Tibial nerve (tissue), 4 donors: ENCODE measurements around the gene NKX2-2.

Source experiments
- CTCF ChIP-seq, 5 experiments: fragments of 200-600 bp in 3 of 5; fragments of 450-650 bp in 2 of 5; sonication (generic) in 3 of 5; IDR thresholded peaks; one replicate each; pipeline ENCODE4 v1.5.1; 2016 to 2019; ENCODE audit warnings: antibody characterized with exemption in 5 of 5, mild to moderate bottlenecking in 3 of 5, moderate library complexity in 2 of 5
- EP300 ChIP-seq, 2 donors: sonication (generic); formaldehyde crosslinking; IDR thresholded peaks; one replicate each; pipeline ENCODE4 v1.6.1; 2017; ENCODE audit warnings: antibody characterized with exemption in 2 of 2, mild to moderate bottlenecking in 1 of 2
- POLR2A ChIP-seq, 2 donors: fragments of 450-650 bp; IDR thresholded peaks; one replicate each; pipeline ENCODE4 v1.6.1; 2017; ENCODE audit warnings: antibody characterized with exemption in 2 of 2, mild to moderate bottlenecking in 2 of 2, moderate library complexity in 2 of 2

GRCh38 chr20:21510414-21511384 lies 3.2 kb downstream of the NKX2-2 start:
- TF ChIP-seq CTCF (IDR thresholded peaks at IDR 0.05) (no peak), POLR2A (IDR thresholded peaks at IDR 0.05) (no peak), EP300 (IDR thresholded peaks at IDR 0.05) (no peak)
